ENCODE results near the gene MARCHF10.

DNA sequence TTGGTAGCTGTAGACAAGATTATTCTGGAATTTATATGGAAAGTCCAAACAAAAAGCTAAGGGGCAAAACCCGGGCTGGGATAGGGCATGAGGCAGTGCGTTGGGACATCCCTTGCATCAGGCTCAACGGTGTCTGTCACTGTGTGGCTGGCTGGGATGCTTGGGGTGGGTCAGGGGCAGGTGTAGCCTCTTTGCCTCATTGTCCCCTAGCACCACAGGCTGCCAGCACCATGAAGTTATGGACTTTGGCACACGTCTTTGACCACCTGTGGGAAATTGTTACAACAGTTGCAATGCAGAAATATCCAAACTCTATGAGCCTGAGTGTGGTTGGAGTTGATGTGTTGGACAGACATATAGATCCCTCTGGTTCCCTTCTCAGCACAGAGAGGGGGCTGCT, 32.8 kb upstream of the MARCHF10 start:
- TF ChIP-seq, protein P1, sequence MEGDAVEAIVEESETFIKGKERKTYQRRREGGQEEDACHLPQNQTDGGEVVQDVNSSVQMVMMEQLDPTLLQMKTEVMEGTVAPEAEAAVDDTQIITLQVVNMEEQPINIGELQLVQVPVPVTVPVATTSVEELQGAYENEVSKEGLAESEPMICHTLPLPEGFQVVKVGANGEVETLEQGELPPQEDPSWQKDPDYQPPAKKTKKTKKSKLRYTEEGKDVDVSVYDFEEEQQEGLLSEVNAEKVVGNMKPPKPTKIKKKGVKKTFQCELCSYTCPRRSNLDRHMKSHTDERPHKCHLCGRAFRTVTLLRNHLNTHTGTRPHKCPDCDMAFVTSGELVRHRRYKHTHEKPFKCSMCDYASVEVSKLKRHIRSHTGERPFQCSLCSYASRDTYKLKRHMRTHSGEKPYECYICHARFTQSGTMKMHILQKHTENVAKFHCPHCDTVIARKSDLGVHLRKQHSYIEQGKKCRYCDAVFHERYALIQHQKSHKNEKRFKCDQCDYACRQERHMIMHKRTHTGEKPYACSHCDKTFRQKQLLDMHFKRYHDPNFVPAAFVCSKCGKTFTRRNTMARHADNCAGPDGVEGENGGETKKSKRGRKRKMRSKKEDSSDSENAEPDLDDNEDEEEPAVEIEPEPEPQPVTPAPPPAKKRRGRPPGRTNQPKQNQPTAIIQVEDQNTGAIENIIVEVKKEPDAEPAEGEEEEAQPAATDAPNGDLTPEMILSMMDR (IDR thresholded peaks at IDR 0.05): no peak
- no peak for TF ChIP-seq POLR2A (IDR thresholded peaks at IDR 0.05)
